Hepatocyte (in vitro differentiated cells): Measurements from ENCODE around the gene MYO3B. TPM values are rescaled to one million over a fixed set of nuclear protein-coding genes. Genes with fewer than 3 reads are reported as not detected.

Experiments used
- DNase-seq: peaks from one replicate; pipeline ENCODE4 v3.0.0-alpha.2; 2016; ENCODE audit warnings: low spot score
- H2AFZ ChIP-seq: fragments of 200-600 bp; sonication (generic); 2 replicates; pipeline ENCODE4 v1.6.0; 2016; ENCODE audit warnings: antibody characterized with exemption, mild to moderate bottlenecking
- H3K27ac ChIP-seq: fragments of 200-600 bp; sonication (generic); 2 replicates; pipeline ENCODE4 v1.5.1; 2016; ENCODE audit warnings: mild to moderate bottlenecking
- H3K27me3 ChIP-seq: fragments of 200-600 bp; sonication (generic); 2 replicates; pipeline ENCODE4 v1.6.1; 2016
- H3K36me3 ChIP-seq: fragments of 200-600 bp; sonication (generic); replicated peaks from 2 replicates; pipeline ENCODE4 v1.5.1; 2016; ENCODE audit warnings: low read depth; ENCODE audit not compliant: insufficient read depth
- H3K4me1 ChIP-seq: fragments of 200-600 bp; sonication (generic); 2 replicates; pipeline ENCODE4 v1.5.1; 2016; ENCODE audit warnings: mild to moderate bottlenecking, moderate library complexity; ENCODE audit not compliant: insufficient read depth
- H3K4me2 ChIP-seq: fragments of 200-600 bp; sonication (generic); 2 replicates; pipeline ENCODE4 v1.6.0; 2016
- H3K4me3 ChIP-seq: fragments of 200-600 bp; sonication (generic); 2 replicates; pipeline ENCODE4 v1.5.1; 2016; ENCODE audit warnings: mild to moderate bottlenecking
- H3K79me2 ChIP-seq: fragments of 200-600 bp; sonication (generic); 2 replicates; pipeline ENCODE4 v1.6.0; 2017; ENCODE audit warnings: mild to moderate bottlenecking
- H3K9me2 ChIP-seq: fragments of 200-600 bp; sonication (generic); replicated peaks from 2 replicates; pipeline ENCODE4 v1.6.0; 2017; ENCODE audit warnings: mild to moderate bottlenecking; ENCODE audit not compliant: insufficient read depth
- H3K9me3 ChIP-seq: fragments of 200-600 bp; sonication (generic); 2 replicates; pipeline ENCODE4 v1.5.1; 2016; ENCODE audit warnings: low read depth, mild to moderate bottlenecking
- H4K20me1 ChIP-seq: fragments of 200-600 bp; sonication (generic); 2 replicates; pipeline ENCODE4 v1.6.0; 2016; ENCODE audit warnings: mild to moderate bottlenecking; ENCODE audit not compliant: insufficient read depth, poor library complexity, severe bottlenecking
- CTCF ChIP-seq: fragments of 200-600 bp; sonication (generic); IDR thresholded peaks from 2 replicates; pipeline ENCODE4 v1.5.1; 2016; ENCODE audit warnings: antibody characterized with exemption, mild to moderate bottlenecking; ENCODE audit not compliant: poor library complexity
- EZH2 ChIP-seq: fragments of 200-600 bp; sonication (generic); IDR thresholded peaks from 2 replicates; pipeline ENCODE4 v1.6.1; 2016; ENCODE audit warnings: antibody characterized with exemption, mild to moderate bottlenecking, borderline replicate concordance
- EZH2phosphoT487 ChIP-seq: fragments of 200-600 bp; sonication (generic); IDR thresholded peaks from one replicate; pipeline ENCODE4 v1.6.1; 2018; ENCODE audit warnings: antibody characterized with exemption, mild to moderate bottlenecking, low read depth, moderate library complexity; ENCODE audit not compliant: unreplicated experiment, severe bottlenecking
- WGBS: methylation state at CpG from one replicate; pipeline ENCODE4 v1.1.6; 2016; ENCODE audit warnings: low lambda C conversion rate; ENCODE audit errors: missing lambda C conversion rate; 5-methylcytosine and 5-hydroxymethylcytosine counted together
- polyA plus RNA-seq: library from polyadenylated mRNA; unstranded; fragments of >200 nt; fragmentation: Nextera tagmentation; extraction: Ambion mirVana; gene quantifications from 2 replicates; pipeline ENCODE4 v1.2.1, GENCODE V29; 2016
- total RNA-seq: library from RNA; depleted of rRNA; stranded (reverse); fragments of >200 nt; gene quantifications from 2 replicates; pipeline ENCODE4 v1.2.3, GENCODE V29; 2014

The MYO3B gene
- total and polyA plus RNA-seq, 2 experiments from 2014 or later, result 0.63 to 1.1 TPM

GRCh38 chr2:170217778-170218251 is 39.9 kb downstream of the MYO3B start:
- Histone ChIP-seq H3K9me2 (no peaks in the 10 kb centered on the region), H3K36me3 (no peaks in the 10 kb centered on the region), H4K20me1 (no peaks in the 10 kb centered on the region), H3K4me2 (no peak overlapping the region), H3K27ac (peak overlapping the region; percentile 34), H3K27me3 (no peaks in the 10 kb centered on the region), H3K79me2 (no peaks in the 10 kb centered on the region), H3K4me1 (peaks cover 19% of the 10 kb centered on the region), H2AFZ (no peak overlapping the region), H3K9me3 (no peaks in the 10 kb centered on the region), H3K4me3 (no peak overlapping the region)
- TF ChIP-seq EZH2 (no peak), CTCF (no peak), EZH2phosphoT487 (no peak)
- no peak for DNase-seq
- WGBS, result 78% methylated on average over 4 of the region's 4 CpGs

GRCh38 chr2:170218456-170218855 is 40.5 kb downstream of the MYO3B start:
- H3K9me2 ChIP-seq, result no peaks in the 10 kb centered on the region
- DNase-seq, result no peak
- no peak overlapping the region for H2AFZ ChIP-seq
- H3K4me2 ChIP-seq, result no peak overlapping the region
- H4K20me1 ChIP-seq, result no peaks in the 10 kb centered on the region
- H3K36me3 ChIP-seq, result no peaks in the 10 kb centered on the region
- H3K79me2 ChIP-seq, result no peaks in the 10 kb centered on the region
- H3K4me1 ChIP-seq, result peaks cover 15% of the 10 kb centered on the region
- H3K27ac ChIP-seq, result peak overlapping the region; percentile 17
- TF ChIP-seq EZH2, result no peak
- no peak for TF ChIP-seq CTCF
- no peak for TF ChIP-seq EZH2phosphoT487
- no peaks in the 10 kb centered on the region for H3K9me3 ChIP-seq
- 58% methylated on average over 2 of the region's 2 CpGs for WGBS
- H3K27me3 ChIP-seq, result no peaks in the 10 kb centered on the region
- no peak overlapping the region for H3K4me3 ChIP-seq

- Histone ChIP-seq H3K9me2 (no peaks in the 10 kb centered on the region), H3K27ac (peak overlapping the region; percentile 17)
- WGBS, result 57% methylated on average over 1 of the region's 1 CpG
Observed at GRCh38 chr2:170218931-170219330, 41.0 kb downstream of the MYO3B start.

More at GRCh38 chr2:170218931-170219330, 41.0 kb downstream of the MYO3B start:
- no peaks in the 10 kb centered on the region for H3K9me3 ChIP-seq
- H3K36me3 ChIP-seq, result no peaks in the 10 kb centered on the region
- no peaks in the 10 kb centered on the region for H3K27me3 ChIP-seq
- H2AFZ ChIP-seq, result no peak overlapping the region
- no peak overlapping the region for H3K4me2 ChIP-seq
- H3K79me2 ChIP-seq, result no peaks in the 10 kb centered on the region
- no peaks in the 10 kb centered on the region for H4K20me1 ChIP-seq
- H3K4me1 ChIP-seq, result peaks cover 11% of the 10 kb centered on the region
- no peak for DNase-seq
- TF ChIP-seq EZH2 (no peak), EZH2phosphoT487 (no peak), CTCF (no peak)
- H3K4me3 ChIP-seq, result no peak overlapping the region
